SU-DHL-6 (cell line): ENCODE data around the gene DCUN1D5.

ENCODE experiments used
- EZH2phosphoT487 ChIP-seq: fragments of 200-600 bp; sonication (generic), shearing (Covaris generic); conservative IDR thresholded peaks from 2 replicates; pipeline ENCODE4 v1.6.1; 2018; ENCODE audit warnings: mild to moderate bottlenecking, antibody characterized with exemption, low read length, moderate library complexity, mixed read lengths
- TF ChIP-seq, protein P1 (sequence below): fragments of 200-600 bp; sonication (generic); IDR thresholded peaks from one replicate; pipeline ENCODE4 v1.5.1; 2017; ENCODE audit warnings: antibody characterized with exemption, mild to moderate bottlenecking, low read length, moderate library complexity; ENCODE audit not compliant: insufficient read depth, poor library complexity, severe bottlenecking

DNA sequence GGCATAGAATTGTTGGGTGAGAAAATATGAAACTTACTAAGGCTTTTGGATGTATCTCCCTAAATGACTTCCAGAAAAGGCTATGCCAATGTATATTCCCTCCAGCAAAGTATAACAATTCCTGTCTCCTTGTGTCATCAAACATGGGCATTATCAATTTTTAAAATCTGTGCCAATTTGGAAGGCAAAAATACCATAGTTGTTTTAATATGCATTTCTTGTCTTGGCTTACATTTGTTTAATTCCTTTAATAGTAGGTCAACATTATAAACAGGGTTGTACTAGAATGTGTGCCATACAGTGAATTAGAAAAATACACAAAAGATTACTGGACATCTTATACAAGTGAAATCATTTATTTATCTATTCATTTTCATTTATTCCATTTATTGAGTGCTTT, 41.6 kb downstream of the DCUN1D5 start:
- TF ChIP-seq, protein P1, sequence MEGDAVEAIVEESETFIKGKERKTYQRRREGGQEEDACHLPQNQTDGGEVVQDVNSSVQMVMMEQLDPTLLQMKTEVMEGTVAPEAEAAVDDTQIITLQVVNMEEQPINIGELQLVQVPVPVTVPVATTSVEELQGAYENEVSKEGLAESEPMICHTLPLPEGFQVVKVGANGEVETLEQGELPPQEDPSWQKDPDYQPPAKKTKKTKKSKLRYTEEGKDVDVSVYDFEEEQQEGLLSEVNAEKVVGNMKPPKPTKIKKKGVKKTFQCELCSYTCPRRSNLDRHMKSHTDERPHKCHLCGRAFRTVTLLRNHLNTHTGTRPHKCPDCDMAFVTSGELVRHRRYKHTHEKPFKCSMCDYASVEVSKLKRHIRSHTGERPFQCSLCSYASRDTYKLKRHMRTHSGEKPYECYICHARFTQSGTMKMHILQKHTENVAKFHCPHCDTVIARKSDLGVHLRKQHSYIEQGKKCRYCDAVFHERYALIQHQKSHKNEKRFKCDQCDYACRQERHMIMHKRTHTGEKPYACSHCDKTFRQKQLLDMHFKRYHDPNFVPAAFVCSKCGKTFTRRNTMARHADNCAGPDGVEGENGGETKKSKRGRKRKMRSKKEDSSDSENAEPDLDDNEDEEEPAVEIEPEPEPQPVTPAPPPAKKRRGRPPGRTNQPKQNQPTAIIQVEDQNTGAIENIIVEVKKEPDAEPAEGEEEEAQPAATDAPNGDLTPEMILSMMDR, result no peak
- TF ChIP-seq EZH2phosphoT487, result no peak
